Choroid plexus epithelial cell (primary cell): ENCODE measurements around the gene TMEM127.
A peak's percentile ranks its signal among the peaks of the same experiment; 100 is the strongest.

ENCODE experiments used
- DNase-seq: peaks from one replicate; pipeline ENCODE4 v3.0.0-alpha.2; 2010; ENCODE audit warnings: low read depth
- H3K4me3 ChIP-seq: 2 replicates; pipeline ENCODE4 v1.5.1; 2011; ENCODE audit warnings: low read depth, mild to moderate bottlenecking, control low read depth, low read length, moderate library complexity
- TF ChIP-seq, protein P1 (sequence below): conservative IDR thresholded peaks from 2 replicates; pipeline ENCODE4 v1.5.1; 2011; ENCODE audit warnings: low read depth, mild to moderate bottlenecking, control low read depth, inconsistent platforms, low read length, moderate library complexity

TMEM127 gene

DNA sequence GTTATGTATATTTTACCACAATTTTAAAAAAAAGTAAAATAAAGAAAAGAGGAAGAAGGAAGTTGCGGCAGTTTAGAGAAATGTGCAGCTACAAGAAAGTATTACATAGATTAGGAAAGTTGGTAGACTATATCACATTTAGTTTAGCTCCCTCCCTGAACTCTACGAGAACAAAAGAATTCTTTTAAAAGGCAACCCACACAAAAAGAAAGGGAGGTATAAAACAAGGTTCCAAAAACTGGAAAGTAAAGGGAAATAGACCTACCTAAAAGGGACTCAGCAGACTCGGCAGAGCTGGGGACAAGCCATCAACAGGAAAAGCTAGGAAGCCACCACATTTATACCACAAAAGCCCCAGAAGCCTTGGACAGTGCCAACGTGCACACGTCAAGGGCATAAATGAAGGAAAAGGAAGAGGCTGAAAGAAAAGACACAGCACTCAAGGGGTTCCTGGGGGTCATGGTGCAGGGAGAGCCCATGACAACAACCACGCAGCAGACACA lies 9.1 kb downstream of the TMEM127 start:
- TF ChIP-seq, protein P1, sequence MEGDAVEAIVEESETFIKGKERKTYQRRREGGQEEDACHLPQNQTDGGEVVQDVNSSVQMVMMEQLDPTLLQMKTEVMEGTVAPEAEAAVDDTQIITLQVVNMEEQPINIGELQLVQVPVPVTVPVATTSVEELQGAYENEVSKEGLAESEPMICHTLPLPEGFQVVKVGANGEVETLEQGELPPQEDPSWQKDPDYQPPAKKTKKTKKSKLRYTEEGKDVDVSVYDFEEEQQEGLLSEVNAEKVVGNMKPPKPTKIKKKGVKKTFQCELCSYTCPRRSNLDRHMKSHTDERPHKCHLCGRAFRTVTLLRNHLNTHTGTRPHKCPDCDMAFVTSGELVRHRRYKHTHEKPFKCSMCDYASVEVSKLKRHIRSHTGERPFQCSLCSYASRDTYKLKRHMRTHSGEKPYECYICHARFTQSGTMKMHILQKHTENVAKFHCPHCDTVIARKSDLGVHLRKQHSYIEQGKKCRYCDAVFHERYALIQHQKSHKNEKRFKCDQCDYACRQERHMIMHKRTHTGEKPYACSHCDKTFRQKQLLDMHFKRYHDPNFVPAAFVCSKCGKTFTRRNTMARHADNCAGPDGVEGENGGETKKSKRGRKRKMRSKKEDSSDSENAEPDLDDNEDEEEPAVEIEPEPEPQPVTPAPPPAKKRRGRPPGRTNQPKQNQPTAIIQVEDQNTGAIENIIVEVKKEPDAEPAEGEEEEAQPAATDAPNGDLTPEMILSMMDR, result no peak
- H3K4me3 ChIP-seq, result no peak overlapping the region
- DNase-seq, result no peak

DNA sequence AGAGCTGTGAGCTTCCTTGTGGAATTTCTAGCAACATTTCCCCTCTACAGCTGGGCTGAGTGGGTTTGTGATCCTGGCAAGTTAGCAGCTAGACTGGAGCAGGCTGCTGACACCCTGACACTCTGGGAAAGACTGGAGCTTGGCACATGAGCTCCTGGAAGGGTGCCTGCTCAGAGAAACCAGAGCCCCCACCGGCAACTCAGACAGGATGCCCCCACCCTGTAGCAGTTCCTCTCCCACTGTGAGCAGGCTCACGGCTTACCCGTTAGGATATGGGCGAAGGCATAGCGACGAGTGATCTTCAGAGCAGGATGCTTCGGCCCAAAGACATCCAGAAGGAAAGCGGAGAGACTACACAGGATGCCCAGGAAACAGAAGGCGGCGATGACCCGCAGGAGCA lies 11.2 kb downstream of the TMEM127 start:
- DNase-seq, result no peak
- no peak overlapping the region for H3K4me3 ChIP-seq
- TF ChIP-seq, protein P1, result no peak

DNA sequence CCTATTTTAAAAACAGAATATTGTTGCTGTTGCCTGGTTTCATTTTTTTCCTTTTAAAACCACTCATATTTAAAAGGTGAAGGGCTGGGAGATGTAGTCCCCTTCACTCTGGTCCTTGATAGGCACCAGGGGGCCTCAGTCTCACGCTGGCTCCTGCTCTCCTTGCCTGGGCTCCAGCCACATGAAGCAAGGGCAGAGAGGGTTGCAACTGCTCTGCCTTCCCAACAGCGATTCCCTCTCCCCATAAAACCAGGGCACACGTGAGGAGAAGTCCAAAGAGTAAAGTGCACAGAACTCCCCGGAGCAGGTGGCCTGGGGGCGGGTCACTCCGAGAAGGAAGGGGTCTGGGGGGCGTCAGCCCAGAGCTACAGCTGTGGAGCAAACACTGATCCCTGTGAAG lies 12.8 kb downstream of the TMEM127 start:
- no peak overlapping the region for H3K4me3 ChIP-seq
- no peak for DNase-seq
- TF ChIP-seq, protein P1, result peak; percentile 4

DNA sequence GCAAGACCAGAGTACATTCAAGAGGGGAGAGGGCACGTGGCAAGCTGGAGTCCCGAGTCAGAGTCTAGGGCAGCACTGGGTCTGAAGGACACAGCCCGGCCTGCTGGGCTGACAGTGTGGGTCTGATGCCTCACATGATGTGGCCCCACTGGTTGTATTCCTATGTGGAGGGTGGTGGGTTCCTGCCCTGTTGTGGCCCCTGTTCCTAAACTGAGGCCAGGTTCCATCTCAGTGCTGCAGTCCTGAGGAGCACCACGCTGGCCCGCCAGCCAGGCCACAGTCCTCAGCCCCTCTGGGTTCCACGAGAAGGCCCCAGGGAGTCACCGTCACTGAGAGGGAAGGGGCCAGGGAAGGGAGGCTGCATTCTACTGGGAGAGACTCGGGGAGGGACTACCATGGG lies 13.3 kb downstream of the TMEM127 start:
- TF ChIP-seq, protein P1, result no peak

DNA sequence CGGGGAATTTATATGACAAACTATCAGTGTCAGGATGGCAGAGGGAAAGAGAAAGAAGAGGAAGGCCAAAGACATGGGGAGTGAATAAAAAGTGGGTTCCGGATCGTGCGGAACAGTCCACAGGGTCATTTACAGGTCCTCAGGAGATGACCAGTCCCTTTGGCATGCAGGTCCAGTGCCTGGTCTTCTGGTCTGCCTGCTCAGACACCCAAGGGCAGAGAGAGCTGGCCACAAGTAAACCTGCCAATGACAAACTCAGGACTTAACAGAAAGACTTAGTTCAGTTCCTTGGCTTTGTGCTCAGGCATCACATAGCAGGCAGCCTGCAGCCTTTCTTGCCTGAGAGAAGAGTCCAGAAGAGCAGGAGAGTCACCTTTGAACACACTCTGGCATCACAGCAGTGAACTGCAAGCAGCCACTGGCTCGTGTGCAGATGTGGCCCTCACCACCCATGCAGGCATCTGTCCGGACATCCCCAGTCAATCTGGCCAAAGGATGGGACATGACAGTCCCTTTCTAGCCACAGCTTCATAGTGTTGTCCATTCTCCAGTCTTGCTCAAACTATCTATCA lies 14.0 kb downstream of the TMEM127 start:
- no peak overlapping the region for H3K4me3 ChIP-seq
- DNase-seq, result peak; percentile 94
- TF ChIP-seq, protein P1, result no peak

More for the DNA sequence above, 13.3 kb downstream of the TMEM127 start:
- H3K4me3 ChIP-seq, result no peak overlapping the region
- DNase-seq, result no peak

DNA sequence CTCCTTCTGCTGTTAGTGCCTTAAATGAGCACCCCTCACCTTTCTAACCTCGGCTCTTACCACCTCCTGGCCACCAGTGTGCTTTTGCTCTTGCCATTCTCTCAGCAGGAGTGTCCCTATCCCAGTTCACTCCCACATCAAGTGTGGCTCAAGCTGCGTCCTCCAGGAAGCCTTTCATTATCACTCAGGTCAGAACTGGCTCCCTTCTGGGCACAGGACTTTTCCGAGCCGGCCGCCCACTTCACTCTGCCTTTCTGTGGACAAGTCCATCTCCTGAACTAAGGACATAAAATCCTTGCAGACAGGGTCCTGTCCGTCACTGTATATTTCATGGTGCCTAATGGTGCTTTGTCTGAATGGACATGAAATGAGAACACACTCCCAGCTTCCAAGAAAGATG lies 15.6 kb downstream of the TMEM127 start:
- no peak overlapping the region for H3K4me3 ChIP-seq
- DNase-seq, result no peak
- TF ChIP-seq, protein P1, result no peak

DNA sequence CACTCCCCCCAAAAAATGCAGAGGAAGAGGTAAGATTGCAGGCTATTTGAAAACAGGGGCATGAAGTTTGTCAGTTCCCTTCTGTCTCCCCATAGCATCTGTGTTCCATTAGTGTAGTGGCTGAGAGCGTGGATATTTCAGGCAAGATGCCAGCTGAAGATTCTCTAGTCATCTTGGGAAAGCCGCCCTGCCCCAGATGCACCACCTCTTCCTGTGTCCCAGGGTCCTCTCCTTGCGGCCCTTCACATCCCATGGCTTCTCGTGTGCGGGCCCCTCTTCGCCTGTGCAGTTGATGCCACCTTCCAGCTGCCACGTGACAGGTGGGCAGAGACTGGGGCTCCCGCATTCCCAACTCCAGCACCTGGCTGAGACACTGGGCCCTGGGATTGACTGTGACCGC lies 16.1 kb downstream of the TMEM127 start:
- TF ChIP-seq, protein P1, result no peak

More for the DNA sequence above, 16.1 kb downstream of the TMEM127 start:
- DNase-seq, result peak; percentile 62
- H3K4me3 ChIP-seq, result no peak overlapping the region
